ENCODE data around the gene SH2D3C. TPM values are rescaled to one million over a fixed set of nuclear protein-coding genes. Genes with fewer than 3 reads are reported as not detected.

The SH2D3C gene
- total and polyA plus RNA-seq, 10 of the 15 experiments (the other 5 are each of a cell fraction or from before 2014, with no cell fraction given) = 1.2 to 23.5 (median 16.2) TPM

- peak in 1 of 2 experiments; percentile 62; a peak in 1 of 4 replicates for TF ChIP-seq EP300 (IDR thresholded peaks at IDR 0.05; ENCODE audit: borderline replicate concordance in 1 of 2, control insufficient read depth in 1 of 2, low read depth in 2 of 2, low read length in 2 of 2)
- TF ChIP-seq ZBTB40 (IDR thresholded peaks at IDR 0.05; ENCODE audit: borderline replicate concordance) = peak; percentile 78; the same call in 1 of the 2 replicates
- TF ChIP-seq ZNF207 (IDR thresholded peaks at IDR 0.05; ENCODE audit: borderline replicate concordance) = peak; percentile 96
- peak; percentile 90 for TF ChIP-seq CREM (IDR thresholded peaks at IDR 0.05; ENCODE audit: low read depth)
- peak; percentile 79 for TF ChIP-seq DPF2 (IDR thresholded peaks at IDR 0.05)
- peak; percentile 59; the same call in 1 of the 3 replicates for TF ChIP-seq POU2F2 (IDR thresholded peaks at IDR 0.05; ENCODE audit: borderline replicate concordance, low read depth, low read length)
- TF ChIP-seq RELA (IDR thresholded peaks at IDR 0.05; ENCODE audit: borderline replicate concordance, partially characterized antibody) = peak; percentile 77
- 0 out of 2 replicates have a peak, but pooled peaks have one; percentile 23 for TF ChIP-seq TCF3 (IDR thresholded peaks at IDR 0.05; ENCODE audit: borderline replicate concordance, insufficient read depth, low read depth, low read length)
- peak; percentile 67 for TF ChIP-seq MEF2B (IDR thresholded peaks at IDR 0.05; ENCODE audit: partially characterized antibody, poor library complexity, severe bottlenecking)
- TF ChIP-seq TAF1 (IDR thresholded peaks at IDR 0.05; ENCODE audit: borderline replicate concordance, low read depth, low read length) = peak; percentile 79; the same call in 1 of the 2 replicates
- no peak for TF ChIP-seq SKIL (IDR thresholded peaks at IDR 0.05; ENCODE audit: low read depth, poor library complexity, severe bottlenecking)
- peak; percentile 88 for TF ChIP-seq ESRRA (IDR thresholded peaks at IDR 0.05; ENCODE audit: low read length)
- TF ChIP-seq SRF (IDR thresholded peaks at IDR 0.05; ENCODE audit: low read depth in 2 of 2, low read length in 2 of 2) = 0 out of 4 replicates have a peak, but pooled peaks of 1 of the 2 experiments have one; percentile 14
- peak; percentile 98 for TF ChIP-seq BMI1 (IDR thresholded peaks at IDR 0.05; ENCODE audit: borderline replicate concordance)
- TF ChIP-seq EED (IDR thresholded peaks at IDR 0.05; ENCODE audit: low read depth) = no peak
- peak; percentile 64 for TF ChIP-seq NFYB (IDR thresholded peaks at IDR 0.05; ENCODE audit: insufficient read depth, low read depth, low read length)
- TF ChIP-seq TARDBP (IDR thresholded peaks at IDR 0.05; ENCODE audit: borderline replicate concordance) = peak; percentile 88
- TF ChIP-seq BCL3 (IDR thresholded peaks at IDR 0.05; ENCODE audit: borderline replicate concordance, insufficient read depth, low read depth, low read length, poor library complexity, severe bottlenecking) = no peak
- 0 out of 2 replicates have a peak, but pooled peaks have one; percentile 49 for TF ChIP-seq MEF2A (IDR thresholded peaks at IDR 0.05; ENCODE audit: insufficient read depth, low read depth, low read length)
Observed at GRCh38 chr9:127734747-127735529, 43.5 kb downstream of the SH2D3C start, which contains the start of gene TOR2A (continued).

Measured in GM12878 (cell line).